HFF-Myc (cell line): ENCODE data around the gene KRTAP5-3.
A peak's percentile ranks its signal among the peaks of the same experiment; 100 is the strongest.

Experiments used
- DNase-seq: peaks from one replicate; pipeline ENCODE4 v3.0.0-alpha.2; 2011; ENCODE audit warnings: low read depth; ENCODE audit errors: extremely low read depth
- H3K4me3 ChIP-seq: replicated peaks from 2 replicates; pipeline ENCODE4 v1.5.1; 2011; ENCODE audit warnings: low read depth, mild to moderate bottlenecking, control low read depth, low read length
- CTCF ChIP-seq: IDR thresholded peaks from 2 replicates; pipeline ENCODE4 v1.5.1; 2012; ENCODE audit warnings: mild to moderate bottlenecking, low read depth, low read length, control low read depth; ENCODE audit errors: missing control alignments

KRTAP5-3 gene

GRCh38 chr11:1652771-1653540, 44.7 kb upstream of the KRTAP5-3 start:
- no peak overlapping the region for H3K4me3 ChIP-seq
- DNase-seq, result no peak
- TF ChIP-seq CTCF, result peak; percentile 92

GRCh38 chr11:1652442-1652770, 44.1 kb upstream of the KRTAP5-3 start:
- no peak overlapping the region for H3K4me3 ChIP-seq
- no peak for TF ChIP-seq CTCF
- no peak for DNase-seq

GRCh38 chr11:1652026-1652425, 43.8 kb upstream of the KRTAP5-3 start:
- no peak overlapping the region for H3K4me3 ChIP-seq
- no peak for DNase-seq
- TF ChIP-seq CTCF, result no peak

- no peak for TF ChIP-seq CTCF
- no peak for DNase-seq
- H3K4me3 ChIP-seq, result no peak overlapping the region
These were observed 43.2 kb upstream of the KRTAP5-3 start for GRCh38 chr11:1651411-1651980.

- no peak for DNase-seq
- TF ChIP-seq CTCF, result no peak
- no peak overlapping the region for H3K4me3 ChIP-seq
These were observed 42.6 kb upstream of the KRTAP5-3 start for GRCh38 chr11:1650918-1651262.

- DNase-seq, result no peak
- TF ChIP-seq CTCF, result no peak
- no peak overlapping the region for H3K4me3 ChIP-seq
These were observed 42.0 kb upstream of the KRTAP5-3 start for GRCh38 chr11:1650034-1650917.
